ENCODE data around the gene ANKRD29.

ANKRD29 gene

GRCh38 chr18:23706971-23707640 lies 44.4 kb upstream of the ANKRD29 start:
- H3K27ac ChIP-seq, result no peak overlapping the region
- no peak overlapping the region for H3K4me3 ChIP-seq (ENCODE audit: low read depth, low read length)
- TF ChIP-seq, protein P1, sequence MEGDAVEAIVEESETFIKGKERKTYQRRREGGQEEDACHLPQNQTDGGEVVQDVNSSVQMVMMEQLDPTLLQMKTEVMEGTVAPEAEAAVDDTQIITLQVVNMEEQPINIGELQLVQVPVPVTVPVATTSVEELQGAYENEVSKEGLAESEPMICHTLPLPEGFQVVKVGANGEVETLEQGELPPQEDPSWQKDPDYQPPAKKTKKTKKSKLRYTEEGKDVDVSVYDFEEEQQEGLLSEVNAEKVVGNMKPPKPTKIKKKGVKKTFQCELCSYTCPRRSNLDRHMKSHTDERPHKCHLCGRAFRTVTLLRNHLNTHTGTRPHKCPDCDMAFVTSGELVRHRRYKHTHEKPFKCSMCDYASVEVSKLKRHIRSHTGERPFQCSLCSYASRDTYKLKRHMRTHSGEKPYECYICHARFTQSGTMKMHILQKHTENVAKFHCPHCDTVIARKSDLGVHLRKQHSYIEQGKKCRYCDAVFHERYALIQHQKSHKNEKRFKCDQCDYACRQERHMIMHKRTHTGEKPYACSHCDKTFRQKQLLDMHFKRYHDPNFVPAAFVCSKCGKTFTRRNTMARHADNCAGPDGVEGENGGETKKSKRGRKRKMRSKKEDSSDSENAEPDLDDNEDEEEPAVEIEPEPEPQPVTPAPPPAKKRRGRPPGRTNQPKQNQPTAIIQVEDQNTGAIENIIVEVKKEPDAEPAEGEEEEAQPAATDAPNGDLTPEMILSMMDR (IDR thresholded peaks at IDR 0.05; ENCODE audit: low read depth, low read length, missing control alignments), result no peak
- H3K27me3 ChIP-seq (replicated peaks), result no peaks in the 10 kb centered on the region
- in situ Hi-C loops (cut with HindIII; ENCODE audit: low pct_ligation_motif_present, low sequenced_read_pairs), result no loop called here
- DNase-seq, result no peak
- no peaks in the 10 kb centered on the region for H3K36me3 ChIP-seq (replicated peaks)

- TF ChIP-seq, protein P1 (IDR thresholded peaks at IDR 0.05; ENCODE audit: low read depth, low read length, missing control alignments), result no peak
Observed at GRCh38 chr18:23704806-23705205, 42.1 kb upstream of the ANKRD29 start.

DNA sequence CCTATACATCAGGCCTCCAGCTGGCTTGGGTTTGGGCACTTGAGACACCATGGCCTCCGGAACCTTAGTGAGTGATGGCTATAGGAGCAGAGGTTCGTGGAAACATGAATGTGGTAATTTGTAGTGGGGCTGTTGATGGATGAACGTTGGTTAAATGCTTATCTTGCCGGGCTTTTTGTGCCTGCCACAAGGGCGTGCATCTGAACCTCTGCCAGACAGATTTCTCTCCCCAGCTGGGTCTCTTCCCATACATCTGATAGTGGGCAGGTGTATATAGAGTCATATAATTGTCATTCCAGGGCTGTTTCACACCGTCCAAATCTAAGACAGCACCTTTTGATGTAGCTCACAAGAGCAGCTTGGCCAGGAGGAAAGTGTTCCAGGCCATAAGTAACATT lies 41.3 kb upstream of the ANKRD29 start:
- in situ Hi-C loops (cut with HindIII; ENCODE audit: low pct_ligation_motif_present, low sequenced_read_pairs), result no loop called here
- no peak overlapping the region for H3K27ac ChIP-seq

More at GRCh38 chr18:23704806-23705205, 42.1 kb upstream of the ANKRD29 start:
- H3K27me3 ChIP-seq (replicated peaks), result no peaks in the 10 kb centered on the region
- in situ Hi-C loops (cut with HindIII; ENCODE audit: low pct_ligation_motif_present, low sequenced_read_pairs), result no loop called here
- H3K27ac ChIP-seq, result no peak overlapping the region
- H3K36me3 ChIP-seq (replicated peaks), result no peaks in the 10 kb centered on the region
- DNase-seq, result no peak
- no peak overlapping the region for H3K4me3 ChIP-seq (ENCODE audit: low read depth, low read length)

DNA sequence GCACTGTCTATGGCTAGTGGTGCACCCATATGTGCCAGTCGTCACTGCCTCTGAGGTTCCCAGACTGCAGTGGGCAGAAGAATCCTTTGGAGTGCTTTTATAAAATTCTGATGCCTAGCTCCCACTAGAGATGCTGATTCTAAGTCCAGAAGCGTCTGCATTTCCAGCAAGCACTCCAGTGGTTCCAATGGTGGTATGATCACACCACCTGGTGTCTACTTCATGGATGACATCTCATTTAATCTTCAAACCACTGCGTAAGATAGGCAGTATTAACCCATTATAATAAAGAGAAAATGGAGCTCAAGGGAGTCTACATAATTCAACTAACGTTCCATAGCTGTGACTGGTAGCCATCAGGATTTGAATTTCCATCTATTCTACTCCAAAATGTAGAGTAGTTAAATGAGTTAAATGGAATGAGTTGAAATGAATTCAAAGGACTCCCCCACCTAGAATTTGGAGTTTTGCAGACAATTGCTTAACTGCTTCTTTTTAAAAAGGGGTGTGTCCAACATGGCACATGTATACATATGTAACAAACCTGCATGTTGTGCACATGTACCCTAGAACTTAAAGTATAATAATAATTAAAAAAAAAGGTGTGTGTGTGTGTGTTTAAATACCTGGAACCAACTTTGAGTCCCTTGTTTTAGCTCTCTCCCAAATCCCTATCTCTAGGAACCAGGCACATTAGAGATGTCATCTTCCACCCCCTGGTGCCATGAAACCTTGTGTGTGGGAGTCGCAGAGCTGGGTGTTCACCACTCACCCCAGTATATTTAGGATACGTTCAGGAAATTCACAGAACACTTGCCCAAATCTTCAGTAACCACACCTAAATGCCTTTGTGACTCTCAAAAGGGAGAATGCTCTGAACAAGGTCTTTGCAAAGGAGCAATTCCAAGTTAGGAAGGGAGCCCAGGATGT lies 40.6 kb upstream of the ANKRD29 start:
- Histone ChIP-seq H3K4me3 (ENCODE audit: low read depth, low read length) (no peak overlapping the region), H3K27me3 (replicated peaks) (no peaks in the 10 kb centered on the region)

More for the DNA sequence above, 41.3 kb upstream of the ANKRD29 start:
- no peak for DNase-seq
- Histone ChIP-seq H3K4me3 (ENCODE audit: low read depth, low read length) (no peak overlapping the region), H3K27me3 (replicated peaks) (no peaks in the 10 kb centered on the region), H3K36me3 (replicated peaks) (no peaks in the 10 kb centered on the region)
- TF ChIP-seq, protein P1 (IDR thresholded peaks at IDR 0.05; ENCODE audit: low read depth, low read length, missing control alignments), result no peak

GRCh38 chr18:23702606-23703005 lies 39.9 kb upstream of the ANKRD29 start:
- Histone ChIP-seq H3K36me3 (replicated peaks) (no peaks in the 10 kb centered on the region), H3K27ac (no peak overlapping the region), H3K27me3 (replicated peaks) (no peaks in the 10 kb centered on the region), H3K4me3 (ENCODE audit: low read depth, low read length) (no peak overlapping the region)
- in situ Hi-C loops (cut with HindIII; ENCODE audit: low pct_ligation_motif_present, low sequenced_read_pairs), result no loop called here
- no peak for DNase-seq
- TF ChIP-seq, protein P1 (IDR thresholded peaks at IDR 0.05; ENCODE audit: low read depth, low read length, missing control alignments), result no peak

More for the DNA sequence above, 40.6 kb upstream of the ANKRD29 start:
- no peak overlapping the region for H3K27ac ChIP-seq
- in situ Hi-C loops (cut with HindIII; ENCODE audit: low pct_ligation_motif_present, low sequenced_read_pairs), result no loop called here
- H3K36me3 ChIP-seq (replicated peaks), result no peaks in the 10 kb centered on the region
- TF ChIP-seq, protein P1 (IDR thresholded peaks at IDR 0.05; ENCODE audit: low read depth, low read length, missing control alignments), result peak; percentile 69
- peak; percentile 81 for DNase-seq
